ENCODE data around the gene S100A7A. TPM values are rescaled to one million over a fixed set of nuclear protein-coding genes. Genes with fewer than 3 reads are reported as not detected.

Gene S100A7A
- total RNA-seq, 1 donor from 2014 or later, result not detected

DNA sequence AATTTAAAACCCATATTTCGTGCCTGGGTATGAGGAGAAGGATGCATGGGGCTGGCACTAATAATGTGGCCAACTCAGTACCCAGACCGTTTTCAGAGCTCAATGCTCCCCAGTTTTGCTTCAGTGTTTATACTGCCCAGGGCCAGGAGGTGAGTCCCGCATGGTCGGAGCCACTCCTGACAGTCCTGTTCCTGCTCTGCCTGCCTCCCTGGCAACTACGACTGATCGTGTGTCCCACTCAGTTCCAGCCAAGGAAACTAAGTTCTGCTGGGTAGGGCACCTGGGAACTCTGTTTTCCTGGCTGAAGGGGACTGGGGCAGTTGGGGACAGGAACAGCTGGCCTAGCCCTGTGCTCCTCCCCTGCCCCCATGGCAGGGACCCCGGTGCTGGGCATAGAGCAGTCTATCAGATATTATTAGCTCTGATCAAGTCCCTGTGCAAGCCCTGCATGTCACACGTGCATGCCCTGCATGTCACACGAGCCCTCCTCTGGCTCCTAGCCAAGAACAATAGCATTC, 25.0 kb downstream of the S100A7A start:
- no peaks in the 10 kb centered on the region for H3K4me1 ChIP-seq (ENCODE audit: insufficient read depth, low read length)
- DNase-seq (ENCODE audit: low read depth), result no peak
- H3K4me3 Mint-ChIP-seq (ENCODE audit: unreplicated experiment), result no peak overlapping the region
- H3K27ac ChIP-seq (ENCODE audit: low read depth, low read length), result no peak overlapping the region
- no peaks in the 10 kb centered on the region for H4K20me1 ChIP-seq (ENCODE audit: insufficient read depth, low read length)
- no peak for TF ChIP-seq EZH2 (IDR thresholded peaks at IDR 0.05; ENCODE audit: insufficient read depth, low read length)
- TF ChIP-seq, protein P1, sequence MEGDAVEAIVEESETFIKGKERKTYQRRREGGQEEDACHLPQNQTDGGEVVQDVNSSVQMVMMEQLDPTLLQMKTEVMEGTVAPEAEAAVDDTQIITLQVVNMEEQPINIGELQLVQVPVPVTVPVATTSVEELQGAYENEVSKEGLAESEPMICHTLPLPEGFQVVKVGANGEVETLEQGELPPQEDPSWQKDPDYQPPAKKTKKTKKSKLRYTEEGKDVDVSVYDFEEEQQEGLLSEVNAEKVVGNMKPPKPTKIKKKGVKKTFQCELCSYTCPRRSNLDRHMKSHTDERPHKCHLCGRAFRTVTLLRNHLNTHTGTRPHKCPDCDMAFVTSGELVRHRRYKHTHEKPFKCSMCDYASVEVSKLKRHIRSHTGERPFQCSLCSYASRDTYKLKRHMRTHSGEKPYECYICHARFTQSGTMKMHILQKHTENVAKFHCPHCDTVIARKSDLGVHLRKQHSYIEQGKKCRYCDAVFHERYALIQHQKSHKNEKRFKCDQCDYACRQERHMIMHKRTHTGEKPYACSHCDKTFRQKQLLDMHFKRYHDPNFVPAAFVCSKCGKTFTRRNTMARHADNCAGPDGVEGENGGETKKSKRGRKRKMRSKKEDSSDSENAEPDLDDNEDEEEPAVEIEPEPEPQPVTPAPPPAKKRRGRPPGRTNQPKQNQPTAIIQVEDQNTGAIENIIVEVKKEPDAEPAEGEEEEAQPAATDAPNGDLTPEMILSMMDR (IDR thresholded peaks at IDR 0.05; ENCODE audit: insufficient read depth, low read depth, low read length), result no peak
- H3K36me3 Mint-ChIP-seq (ENCODE audit: low read depth, unreplicated experiment), result no peaks in the 10 kb centered on the region
- H3K79me2 ChIP-seq (ENCODE audit: insufficient read depth, low read length), result no peaks in the 10 kb centered on the region
- H3K36me3 ChIP-seq (ENCODE audit: insufficient read depth, low read length), result no peaks in the 10 kb centered on the region
- no peak overlapping the region for H2AFZ ChIP-seq (ENCODE audit: low read depth, low read length)
- H3K27me3 ChIP-seq (ENCODE audit: insufficient read depth, low read length), result no peaks in the 10 kb centered on the region
- H3K9me3 ChIP-seq (ENCODE audit: insufficient read depth, low read depth, low read length), result no peaks in the 10 kb centered on the region
- peaks cover 4% of the 10 kb centered on the region for H3K9me3 Mint-ChIP-seq (ENCODE audit: unreplicated experiment)
- peaks cover 39% of the 10 kb centered on the region for H3K27me3 Mint-ChIP-seq (ENCODE audit: low read depth, unreplicated experiment)
- no peak overlapping the region for H3K4me2 ChIP-seq (ENCODE audit: low read length)
- no peak overlapping the region for H3K4me3 ChIP-seq (ENCODE audit: insufficient read depth, low read depth, low read length)
- no peak overlapping the region for H3K9ac ChIP-seq (ENCODE audit: low read length)
- no peak overlapping the region for H3K27ac Mint-ChIP-seq (ENCODE audit: unreplicated experiment)
- FAIRE-seq, result no peak
- no peaks in the 10 kb centered on the region for H3K4me1 Mint-ChIP-seq (ENCODE audit: low read depth, unreplicated experiment)

DNA sequence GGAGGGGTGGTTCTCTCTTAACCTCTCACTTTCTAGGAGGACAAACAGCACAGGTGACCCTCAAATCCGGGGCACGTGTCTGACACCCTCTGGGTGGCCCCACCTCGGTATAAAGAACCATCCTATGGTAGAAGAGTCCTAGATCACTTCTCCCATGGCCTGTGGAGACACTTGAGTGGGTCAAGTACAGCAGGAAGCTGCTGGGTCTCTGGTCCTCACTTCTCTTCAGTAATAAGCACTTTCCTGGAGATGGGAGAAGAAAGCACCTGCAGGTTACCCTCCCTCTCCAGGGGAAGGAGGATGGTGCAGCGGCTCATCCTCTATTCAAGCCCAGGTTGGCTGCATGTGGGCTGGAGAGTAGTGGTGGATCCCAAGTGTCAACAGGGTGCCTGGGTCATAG, 27.2 kb downstream of the S100A7A start:
- TF ChIP-seq, protein P1 (IDR thresholded peaks at IDR 0.05; ENCODE audit: insufficient read depth, low read depth, low read length), result no peak
- TF ChIP-seq EZH2 (IDR thresholded peaks at IDR 0.05; ENCODE audit: insufficient read depth, low read length), result no peak
- FAIRE-seq, result no peak
- no peak overlapping the region for H3K27ac Mint-ChIP-seq (ENCODE audit: unreplicated experiment)

DNA sequence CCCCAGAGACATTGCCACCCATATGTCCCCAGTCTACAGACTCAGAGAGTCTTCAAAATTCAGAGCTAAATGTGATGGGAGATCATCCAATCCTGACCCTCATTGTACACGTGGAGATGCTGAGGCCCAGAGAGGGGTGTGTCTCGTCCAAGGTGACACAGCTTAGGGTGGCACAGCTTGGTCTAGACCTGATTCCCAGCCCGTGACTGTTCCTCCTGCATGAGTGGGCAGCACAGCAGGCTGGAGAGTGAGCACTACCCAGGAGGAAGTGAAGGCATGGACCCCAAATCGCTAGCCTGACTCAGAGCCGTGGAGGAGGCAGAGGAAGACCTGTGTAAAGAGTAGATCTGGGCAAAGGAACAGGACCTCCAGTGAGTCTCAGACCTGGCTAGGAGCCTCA, 27.8 kb downstream of the S100A7A start:
- Mint-ChIP-seq H3K4me3 (ENCODE audit: unreplicated experiment) (no peak overlapping the region), H3K4me1 (ENCODE audit: low read depth, unreplicated experiment) (peaks cover 4% of the 10 kb centered on the region), H3K9me3 (ENCODE audit: unreplicated experiment) (peaks cover 4% of the 10 kb centered on the region), H3K36me3 (ENCODE audit: low read depth, unreplicated experiment) (no peaks in the 10 kb centered on the region), H3K27ac (ENCODE audit: unreplicated experiment) (no peak overlapping the region), H3K27me3 (ENCODE audit: low read depth, unreplicated experiment) (peaks cover 29% of the 10 kb centered on the region)
- no peak for FAIRE-seq
- Histone ChIP-seq H4K20me1 (ENCODE audit: insufficient read depth, low read length) (no peaks in the 10 kb centered on the region), H3K27ac (ENCODE audit: low read depth, low read length) (no peak overlapping the region), H3K9me3 (ENCODE audit: insufficient read depth, low read depth, low read length) (no peaks in the 10 kb centered on the region), H3K36me3 (ENCODE audit: insufficient read depth, low read length) (no peaks in the 10 kb centered on the region), H3K9ac (ENCODE audit: low read length) (no peak overlapping the region), H3K79me2 (ENCODE audit: insufficient read depth, low read length) (no peaks in the 10 kb centered on the region), H2AFZ (ENCODE audit: low read depth, low read length) (no peak overlapping the region), H3K4me1 (ENCODE audit: insufficient read depth, low read length) (peaks cover 3% of the 10 kb centered on the region), H3K27me3 (ENCODE audit: insufficient read depth, low read length) (no peaks in the 10 kb centered on the region), H3K4me2 (ENCODE audit: low read length) (no peak overlapping the region), H3K4me3 (ENCODE audit: insufficient read depth, low read depth, low read length) (no peak overlapping the region)
- TF ChIP-seq, protein P1 (IDR thresholded peaks at IDR 0.05; ENCODE audit: insufficient read depth, low read depth, low read length), result no peak
- TF ChIP-seq EZH2 (IDR thresholded peaks at IDR 0.05; ENCODE audit: insufficient read depth, low read length), result no peak
- DNase-seq (ENCODE audit: low read depth), result no peak

More for the DNA sequence above, 27.2 kb downstream of the S100A7A start:
- H3K79me2 ChIP-seq (ENCODE audit: insufficient read depth, low read length), result no peaks in the 10 kb centered on the region
- no peaks in the 10 kb centered on the region for H3K9me3 ChIP-seq (ENCODE audit: insufficient read depth, low read depth, low read length)
- no peak for DNase-seq (ENCODE audit: low read depth)
- Mint-ChIP-seq H3K9me3 (ENCODE audit: unreplicated experiment) (peaks cover 4% of the 10 kb centered on the region), H3K27me3 (ENCODE audit: low read depth, unreplicated experiment) (peaks cover 30% of the 10 kb centered on the region), H3K4me1 (ENCODE audit: low read depth, unreplicated experiment) (peaks cover 4% of the 10 kb centered on the region), H3K4me3 (ENCODE audit: unreplicated experiment) (no peak overlapping the region), H3K36me3 (ENCODE audit: low read depth, unreplicated experiment) (no peaks in the 10 kb centered on the region)
- no peak overlapping the region for H3K9ac ChIP-seq (ENCODE audit: low read length)
- H3K36me3 ChIP-seq (ENCODE audit: insufficient read depth, low read length), result no peaks in the 10 kb centered on the region
- no peak overlapping the region for H3K4me3 ChIP-seq (ENCODE audit: insufficient read depth, low read depth, low read length)
- no peaks in the 10 kb centered on the region for H3K27me3 ChIP-seq (ENCODE audit: insufficient read depth, low read length)
- peaks cover 3% of the 10 kb centered on the region for H3K4me1 ChIP-seq (ENCODE audit: insufficient read depth, low read length)
- H3K4me2 ChIP-seq (ENCODE audit: low read length), result no peak overlapping the region
- no peak overlapping the region for H3K27ac ChIP-seq (ENCODE audit: low read depth, low read length)
- H2AFZ ChIP-seq (ENCODE audit: low read depth, low read length), result no peak overlapping the region
- no peaks in the 10 kb centered on the region for H4K20me1 ChIP-seq (ENCODE audit: insufficient read depth, low read length)
